HepG2 (cell line): ENCODE measurements around the gene DST. TPM values are rescaled to one million over a fixed set of nuclear protein-coding genes. Genes with fewer than 3 reads are reported as not detected.
"Not testable (repeated sequence)": the region's sequence is repeated elsewhere in the genome, so short reads cannot be mapped to it uniquely, and the experiment has no call there.

ENCODE experiments used
- ATAC-seq: fragments of 200-7000 bp; cut with Tn5 transposase; 3 replicates; pipeline ENCODE4 v1.9.1; 2020; ENCODE audit warnings: mild to moderate bottlenecking, moderate library complexity
- BruUV-seq: library from RNA; stranded (reverse); fragments of 400-500 nt; replicated peaks from 2 replicates; lab custom pipeline; 2021; lab: Mats Ljungman, UMichigan
- CTCF ChIA-PET: fragments of 300-600 bp; formaldehyde crosslinking; extraction: SDS; loops from one replicate; lab custom pipeline; 2021; ENCODE audit warnings: low total read pairs, inconsistent platforms, low intra/inter-chr PET ratio; lab: Yijun Ruan, JAX
- POLR2A ChIA-PET: fragments of 350-600 bp; sonication (Branson Sonifier 250); formaldehyde crosslinking; loops from one replicate; lab custom pipeline; 2020; ENCODE audit warnings: antibody characterized with exemption, inconsistent platforms; lab: Yijun Ruan, JAX
- DNase-seq: peaks from one replicate; pipeline ENCODE4 v3.0.0-alpha.2; 2015; ENCODE audit warnings: low spot score
- FAIRE-seq: peaks from 3 replicates; lab custom pipeline; 2011; peaks lifted over from hg19 to GRCh38; lab: Jason Lieb, UNC
- H2AFZ ChIP-seq: one replicate; pipeline ENCODE4 v1.6.1; 2011; ENCODE audit warnings: low read length, inconsistent platforms
- H3K27ac ChIP-seq: fragments of 300-600 bp; 3 replicates; pipeline ENCODE4 v1.8.0; 2011; ENCODE audit warnings: mixed run types, mild to moderate bottlenecking, mixed read lengths, low read length, inconsistent platforms; ENCODE audit not compliant: insufficient read depth; ENCODE audit errors: extremely low read length
- H3K27me3 ChIP-seq, 2 experiments: fragments of 200-600 bp in 1 of 2; 2 replicates in 1 of 2; 3 replicates in 1 of 2; pipeline versions ENCODE4 v1.6.0 to v1.8.0; 2011; ENCODE audit warnings: low read length in 2 of 2, mild to moderate bottlenecking in 2 of 2, moderate library complexity in 2 of 2, inconsistent platforms in 1 of 2; ENCODE audit not compliant: insufficient read depth in 2 of 2, control insufficient read depth in 1 of 2
- H3K36me3 ChIP-seq, 2 experiments: fragments of 200-600 bp in 1 of 2; replicated peaks in 1 of 2; 2 replicates in 1 of 2; 3 replicates in 1 of 2; pipeline versions ENCODE4 v1.5.1 to v1.8.0; 2011; ENCODE audit warnings: low read length in 2 of 2, inconsistent platforms in 1 of 2; ENCODE audit not compliant: insufficient read depth in 2 of 2, control insufficient read depth in 1 of 2
- H3K4me1 ChIP-seq: 2 replicates; pipeline ENCODE4 v1.5.1; 2012; ENCODE audit warnings: low read length, inconsistent platforms; ENCODE audit not compliant: insufficient read depth
- H3K4me2 ChIP-seq: 2 replicates; pipeline ENCODE4 v1.6.0; 2011; ENCODE audit warnings: low read depth, low read length, inconsistent platforms
- H3K4me3 ChIP-seq, 3 experiments: fragments of 200-600 bp in 1 of 3; sonication (generic), shearing (Covaris generic) in 1 of 3; replicated peaks in 1 of 3; 2 replicates each; pipeline ENCODE4 v1.5.1; 2011 to 2016; ENCODE audit warnings: low read length in 3 of 3, inconsistent platforms in 2 of 3, low read depth in 2 of 3, mild to moderate bottlenecking in 2 of 3, control low read depth in 1 of 3, mixed read lengths in 1 of 3; ENCODE audit not compliant: insufficient read depth in 1 of 3
- H3K79me2 ChIP-seq: one replicate; pipeline ENCODE4 v1.6.1; 2011; ENCODE audit warnings: low read length, inconsistent platforms; ENCODE audit not compliant: insufficient read depth
- H3K9ac ChIP-seq: 2 replicates; pipeline ENCODE4 v1.6.0; 2011; ENCODE audit warnings: mild to moderate bottlenecking, low read depth, low read length, inconsistent platforms; ENCODE audit not compliant: insufficient read depth
- H3K9me3 ChIP-seq: 2 replicates; pipeline ENCODE4 v1.5.1; 2012; ENCODE audit warnings: mild to moderate bottlenecking, low read length
- H4K20me1 ChIP-seq: 2 replicates; pipeline ENCODE4 v1.6.0; 2011; ENCODE audit warnings: inconsistent platforms, mild to moderate bottlenecking, low read length, moderate library complexity; ENCODE audit not compliant: insufficient read depth
- AHR ChIP-seq: IDR thresholded peaks from 2 replicates; pipeline ENCODE4 v1.6.1; 2018; ENCODE audit warnings: missing genetic modification reagents, missing compliant biosample characterization
- ESRRA ChIP-seq: sonication (generic); formaldehyde crosslinking; IDR thresholded peaks from 2 replicates; pipeline ENCODE4 v1.5.1; 2020; ENCODE audit warnings: mild to moderate bottlenecking, low read depth, missing genetic modification reagents
- IRX3 ChIP-seq: sonication (generic); formaldehyde crosslinking; IDR thresholded peaks from 2 replicates; pipeline ENCODE4 v1.8.1; 2023; ENCODE audit warnings: mild to moderate bottlenecking, low read depth, missing genetic modification reagents, borderline replicate concordance
- RBM39 ChIP-seq: fragments of 200-400 bp; formaldehyde crosslinking; IDR thresholded peaks from one replicate; pipeline ENCODE4 v1.6.1; 2018; ENCODE audit warnings: antibody characterized with exemption, mild to moderate bottlenecking, low read depth, low read length; ENCODE audit not compliant: poor library complexity, severe bottlenecking
- TAF1 ChIP-seq: sonication (generic); formaldehyde crosslinking; IDR thresholded peaks from 2 replicates; pipeline ENCODE4 v1.4.0; 2020; ENCODE audit warnings: missing genetic modification reagents
- ZNF282 ChIP-seq: fragments of 450-650 bp; IDR thresholded peaks from 2 replicates; pipeline ENCODE4 v1.6.1; 2018; ENCODE audit not compliant: partially characterized antibody
- ZNF34 ChIP-seq: sonication (generic); formaldehyde crosslinking; IDR thresholded peaks from 2 replicates; pipeline ENCODE4 v1.4.0; 2020; ENCODE audit warnings: mild to moderate bottlenecking, missing genetic modification reagents, borderline replicate concordance
- ZNF547 ChIP-seq: sonication (generic); formaldehyde crosslinking; IDR thresholded peaks from 2 replicates; pipeline ENCODE4 v1.5.1; 2020; ENCODE audit warnings: mild to moderate bottlenecking, missing genetic modification reagents
- ZNF616 ChIP-seq: sonication (generic); formaldehyde crosslinking; IDR thresholded peaks from 2 replicates; pipeline ENCODE4 v1.5.0; 2020; ENCODE audit warnings: low read depth, mild to moderate bottlenecking, missing genetic modification reagents
- ZNF784 ChIP-seq: sonication (generic); formaldehyde crosslinking; IDR thresholded peaks from 2 replicates; pipeline ENCODE4 v1.5.1; 2020; ENCODE audit warnings: missing genetic modification reagents, mild to moderate bottlenecking, borderline replicate concordance
- WGBS: methylation state at CpG from one replicate; pipeline ENCODE4 v1.1.6; 2017; ENCODE audit warnings: low lambda C conversion rate; 5-methylcytosine and 5-hydroxymethylcytosine counted together
- in situ Hi-C: cut with HindIII; loops from 2 replicates; pipeline ENCODE4 v1.10.0; 2017; ENCODE audit warnings: low pct_unique_long_range_greater_than_20kb; ENCODE audit not compliant: extremely low pct_ligation_motif_present
- intact Hi-C: fragments of 100-400 bp; cut with micrococcal nuclease; formaldehyde crosslinking; loops from one replicate; pipeline ENCODE4 v1.10.0; 2022; ENCODE audit not compliant: unreplicated experiment
- polyA plus RNA-seq, 8 experiments: library from polyadenylated mRNA; depleted of rRNA in 3 of 8; stranded (reverse) in 7 of 8; unstranded in 1 of 8; fragments of >200 nt; fragmentation: Illumina TruSeq in 4 of 8; extraction: Trizol in 4 of 8; gene quantifications; 2 replicates each; pipeline versions ENCODE4 v1.2.1 to v1.2.3, GENCODE V29; 2011 to 2016; ENCODE audit warnings: low read depth in 4 of 8, missing spikeins in 1 of 8, mixed read lengths in 1 of 8; ENCODE audit not compliant: insufficient read depth in 1 of 8
- total RNA-seq, 5 experiments: library from RNA; depleted of rRNA; stranded (reverse); fragments of >200 nt; fragmentation: Illumina TruSeq; extraction: Trizol; gene quantifications; 2 replicates each; pipeline ENCODE4 v1.2.3, GENCODE V29; 2016; ENCODE audit warnings: low read depth in 1 of 5
- TF ChIP-seq, protein P1 (sequence below): sonication (generic); formaldehyde crosslinking; IDR thresholded peaks from 2 replicates; pipeline ENCODE4 v1.5.0; 2020; ENCODE audit warnings: mild to moderate bottlenecking, missing genetic modification reagents

The DST gene
- total and polyA plus RNA-seq, 2 of the 13 experiments (the other 11 are each of a cell fraction or from before 2014, with no cell fraction given), result 64.4 to 89.0 TPM

DNA sequence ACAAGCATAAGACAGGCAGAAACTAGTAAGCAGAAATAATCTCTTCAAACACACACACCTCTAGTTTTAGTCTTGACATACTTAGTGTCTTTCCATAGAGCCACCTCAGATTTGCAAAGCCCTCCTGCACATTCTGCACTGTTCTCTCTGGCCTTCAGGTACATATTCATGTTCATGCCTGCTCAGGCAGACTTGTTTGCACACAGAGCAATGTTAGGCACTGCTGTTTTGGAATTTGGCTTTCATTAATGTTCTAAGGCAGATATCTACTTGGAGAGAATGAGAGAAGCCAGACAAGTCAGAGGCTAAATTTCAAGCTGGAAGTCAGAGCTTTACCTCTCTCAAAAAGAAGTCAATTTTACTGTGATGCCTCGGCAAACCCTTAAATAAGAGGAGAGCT, 21.3 kb upstream of the DST start (continued):
- TF ChIP-seq ZNF784 (CRISPR knock-in tag), result no peak
- no peak for TF ChIP-seq ZNF547 (CRISPR knock-in tag)

GRCh38 chr6:56663344-56663743, 20.7 kb upstream of the DST start:
- no peak for TF ChIP-seq ESRRA (CRISPR knock-in tag)
- no peak for TF ChIP-seq ZNF34 (CRISPR knock-in tag)
- no peak for TF ChIP-seq IRX3
- TF ChIP-seq, protein P1, sequence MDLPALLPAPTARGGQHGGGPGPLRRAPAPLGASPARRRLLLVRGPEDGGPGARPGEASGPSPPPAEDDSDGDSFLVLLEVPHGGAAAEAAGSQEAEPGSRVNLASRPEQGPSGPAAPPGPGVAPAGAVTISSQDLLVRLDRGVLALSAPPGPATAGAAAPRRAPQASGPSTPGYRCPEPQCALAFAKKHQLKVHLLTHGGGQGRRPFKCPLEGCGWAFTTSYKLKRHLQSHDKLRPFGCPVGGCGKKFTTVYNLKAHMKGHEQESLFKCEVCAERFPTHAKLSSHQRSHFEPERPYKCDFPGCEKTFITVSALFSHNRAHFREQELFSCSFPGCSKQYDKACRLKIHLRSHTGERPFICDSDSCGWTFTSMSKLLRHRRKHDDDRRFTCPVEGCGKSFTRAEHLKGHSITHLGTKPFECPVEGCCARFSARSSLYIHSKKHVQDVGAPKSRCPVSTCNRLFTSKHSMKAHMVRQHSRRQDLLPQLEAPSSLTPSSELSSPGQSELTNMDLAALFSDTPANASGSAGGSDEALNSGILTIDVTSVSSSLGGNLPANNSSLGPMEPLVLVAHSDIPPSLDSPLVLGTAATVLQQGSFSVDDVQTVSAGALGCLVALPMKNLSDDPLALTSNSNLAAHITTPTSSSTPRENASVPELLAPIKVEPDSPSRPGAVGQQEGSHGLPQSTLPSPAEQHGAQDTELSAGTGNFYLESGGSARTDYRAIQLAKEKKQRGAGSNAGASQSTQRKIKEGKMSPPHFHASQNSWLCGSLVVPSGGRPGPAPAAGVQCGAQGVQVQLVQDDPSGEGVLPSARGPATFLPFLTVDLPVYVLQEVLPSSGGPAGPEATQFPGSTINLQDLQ (CRISPR knock-in tag), result no peak
- TF ChIP-seq RBM39, result no peak
- no peak for TF ChIP-seq AHR (CRISPR knock-in tag)
- no peak for TF ChIP-seq TAF1 (CRISPR knock-in tag)
- TF ChIP-seq ZNF282, result no peak
- no peak for TF ChIP-seq ZNF616
- H3K9me3 ChIP-seq, result no peaks in the 10 kb centered on the region
- no peak for ATAC-seq
- H3K4me1 ChIP-seq, result peaks cover 20% of the 10 kb centered on the region
- H3K27me3 ChIP-seq, result no peaks in the 10 kb centered on the region
- H3K4me2 ChIP-seq, result no peak overlapping the region
- CTCF ChIA-PET, result no interaction called here
- no peak overlapping the region for H3K9ac ChIP-seq
- H3K36me3 ChIP-seq, result no peaks in the 10 kb centered on the region; a peak in 1 of 5 replicates
- H4K20me1 ChIP-seq, result no peaks in the 10 kb centered on the region
- H3K79me2 ChIP-seq, result no peaks in the 10 kb centered on the region
- FAIRE-seq, result no peak
- POLR2A ChIA-PET, result no interaction called here
- 93% methylated on average over 3 of the region's 3 CpGs for WGBS
- in situ Hi-C loops (no loop called here), intact Hi-C loops (no loop called here)
- H3K27ac ChIP-seq, result no peak overlapping the region
- DNase-seq, result no peak
- no peak overlapping the region for H3K4me3 ChIP-seq
- no TSS peak for BruUV-seq
- H2AFZ ChIP-seq, result no peak overlapping the region

DNA sequence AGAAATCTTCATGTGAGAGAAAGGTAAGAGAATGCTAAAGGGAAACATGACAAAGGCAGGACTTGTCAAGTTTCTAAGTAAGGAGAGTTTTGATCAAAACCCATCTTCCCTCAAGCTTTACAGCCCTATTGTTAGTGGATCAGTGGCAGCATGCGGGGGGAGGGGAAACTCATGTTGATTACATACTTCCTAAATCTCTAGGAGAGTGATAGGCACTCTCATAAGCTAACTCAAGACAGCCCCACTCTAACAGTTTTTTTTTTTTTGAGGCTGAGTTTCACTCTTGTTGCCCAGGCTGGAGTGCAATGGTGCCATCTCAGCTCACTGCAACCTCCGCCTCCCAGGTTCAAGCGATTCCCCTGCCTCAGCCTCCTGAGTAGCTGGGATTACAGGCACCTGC, 18.6 kb upstream of the DST start:
- H4K20me1 ChIP-seq, in situ Hi-C loops, CTCF ChIA-PET, H3K27me3 ChIP-seq, H3K36me3 ChIP-seq, H3K4me3 ChIP-seq, H3K9ac ChIP-seq, FAIRE-seq, H3K79me2 ChIP-seq, POLR2A ChIA-PET, BruUV-seq, H3K27ac ChIP-seq, DNase-seq, ATAC-seq, H2AFZ ChIP-seq, H3K9me3 ChIP-seq, intact Hi-C loops, H3K4me2 ChIP-seq: not testable (repeated sequence)
- WGBS, result 92% methylated on average over 3 of the region's 3 CpGs
- peaks cover 14% of the 10 kb centered on the region for H3K4me1 ChIP-seq
